Neuronal stem cell (in vitro differentiated cells): ENCODE measurements around the gene ACAA1.

Experiments used
- DNase-seq: peaks from one replicate; pipeline ENCODE4 v3.0.0-alpha.2; 2013; ENCODE audit warnings: low spot score
- H2AFZ ChIP-seq: one replicate; pipeline ENCODE4 v1.6.1; 2013; ENCODE audit warnings: mild to moderate bottlenecking, low read length, inconsistent platforms
- H2AK5ac ChIP-seq: 2 replicates; pipeline ENCODE4 v1.6.1; 2013; ENCODE audit warnings: low read depth, mild to moderate bottlenecking, inconsistent platforms, low read length, moderate library complexity, mixed read lengths
- H2BK120ac ChIP-seq: 2 replicates; pipeline ENCODE4 v1.6.1; 2013; ENCODE audit warnings: low read depth, mild to moderate bottlenecking, inconsistent platforms, low read length, moderate library complexity, mixed read lengths
- H2BK12ac ChIP-seq: one replicate; pipeline ENCODE4 v1.6.1; 2013; ENCODE audit warnings: low read length, inconsistent platforms
- H2BK15ac ChIP-seq: 2 replicates; pipeline ENCODE4 v1.6.1; 2013; ENCODE audit warnings: mild to moderate bottlenecking, low read length, inconsistent platforms, mixed read lengths
- H2BK5ac ChIP-seq: one replicate; pipeline ENCODE4 v1.6.1; 2013; ENCODE audit warnings: inconsistent platforms, mild to moderate bottlenecking, low read length, moderate library complexity
- H3K14ac ChIP-seq: one replicate; pipeline ENCODE4 v1.6.1; 2013; ENCODE audit warnings: low read length, inconsistent platforms
- H3K18ac ChIP-seq: 2 replicates; pipeline ENCODE4 v1.6.1; 2013; ENCODE audit warnings: low read length, inconsistent platforms
- H3K23ac ChIP-seq: 2 replicates; pipeline ENCODE4 v1.6.1; 2013; ENCODE audit warnings: low read depth, mild to moderate bottlenecking, mixed read lengths, low read length, inconsistent platforms; ENCODE audit not compliant: poor library complexity
- H3K27ac ChIP-seq: replicated peaks from 3 replicates; pipeline ENCODE4 v1.5.1; 2013; ENCODE audit warnings: low read length, inconsistent platforms
- H3K27me3 ChIP-seq, 3 experiments: 2 replicates each; pipeline ENCODE4 v1.6.1; 2013; ENCODE audit warnings: low read length in 3 of 3, mild to moderate bottlenecking in 2 of 3, inconsistent platforms in 1 of 3, low read depth in 1 of 3, mixed read lengths in 1 of 3, moderate library complexity in 1 of 3; ENCODE audit not compliant: control insufficient read depth in 3 of 3, insufficient read depth in 3 of 3
- H3K36me3 ChIP-seq, 2 donors: replicated peaks in 1 of 2; 2 replicates each; pipeline ENCODE4 v1.6.1; 2013; ENCODE audit warnings: low read length in 2 of 2; ENCODE audit not compliant: control insufficient read depth in 2 of 2, insufficient read depth in 2 of 2
- H3K4ac ChIP-seq: 2 replicates; pipeline ENCODE4 v1.6.1; 2013; ENCODE audit warnings: inconsistent platforms, mild to moderate bottlenecking, low read length, moderate library complexity
- H3K4me1 ChIP-seq, 2 donors: 1 replicate in 1 of 2; 2 replicates in 1 of 2; pipeline ENCODE4 v1.6.1; 2013; ENCODE audit warnings: low read length in 2 of 2, low read depth in 1 of 2; ENCODE audit not compliant: control insufficient read depth in 2 of 2, insufficient read depth in 1 of 2
- H3K4me2 ChIP-seq: one replicate; pipeline ENCODE4 v1.6.1; 2013; ENCODE audit warnings: mild to moderate bottlenecking, low read length, inconsistent platforms; ENCODE audit not compliant: insufficient read depth, poor library complexity, severe bottlenecking
- H3K4me3 ChIP-seq, 2 donors: 2 replicates each; pipeline ENCODE4 v1.5.1; 2013; ENCODE audit warnings: low read length in 2 of 2, mild to moderate bottlenecking in 2 of 2, inconsistent platforms in 1 of 2, moderate library complexity in 1 of 2
- H3K79me1 ChIP-seq: one replicate; pipeline ENCODE4 v1.6.1; 2013; ENCODE audit warnings: low read depth, mild to moderate bottlenecking, inconsistent platforms, low read length, moderate library complexity
- H3K9ac ChIP-seq: one replicate; pipeline ENCODE4 v1.6.1; 2013; ENCODE audit warnings: mild to moderate bottlenecking, low read depth, low read length, inconsistent platforms; ENCODE audit not compliant: poor library complexity
- H3K9me3 ChIP-seq, 2 donors: replicated peaks in 1 of 2; 2 replicates each; pipeline versions ENCODE3 to v1.6.1; 2013; ENCODE audit warnings: low read length in 2 of 2, mild to moderate bottlenecking in 2 of 2, inconsistent platforms in 1 of 2, low read depth in 1 of 2, mixed read lengths in 1 of 2, moderate library complexity in 1 of 2; ENCODE audit not compliant: control insufficient read depth in 2 of 2, insufficient read depth in 1 of 2
- H4K8ac ChIP-seq: one replicate; pipeline ENCODE4 v1.6.1; 2013; ENCODE audit warnings: low read depth, mild to moderate bottlenecking, inconsistent platforms, low read length, moderate library complexity
- H4K91ac ChIP-seq: one replicate; pipeline ENCODE4 v1.6.1; 2013; ENCODE audit warnings: low read length, low read depth, mild to moderate bottlenecking, inconsistent platforms; ENCODE audit not compliant: poor library complexity
- WGBS, 2 donors: extraction: QIAGEN DNeasy Blood & Tissue Kit; methylation state at CpG; one replicate each; pipeline ENCODE4 v1.1.7; 2013; ENCODE audit warnings: missing lambda C conversion rate in 2 of 2, mixed read lengths in 1 of 2; ENCODE audit not compliant: insufficient read length in 2 of 2, insufficient replicate concordance in 1 of 2; ENCODE audit errors: extremely low coverage in 2 of 2; 5-methylcytosine and 5-hydroxymethylcytosine counted together

ACAA1 gene

GRCh38 chr3:38114052-38114874 lies 22.7 kb downstream of the ACAA1 start:
- Histone ChIP-seq H3K9ac (peak overlapping the region; percentile 53), H3K4ac (no peak overlapping the region), H2BK15ac (no peak overlapping the region), H3K79me1 (peaks cover 4% of the 10 kb centered on the region), H3K9me3 (peaks cover 0 to 2% of the 10 kb centered on the region in 2 donors), H3K14ac (peak overlapping the region; percentile 22), H2BK5ac (no peak overlapping the region), H3K27ac (no peak overlapping the region), H3K36me3 (peaks cover 12 to 17% of the 10 kb centered on the region in 2 donors), H2BK12ac (no peak overlapping the region), H3K18ac (no peak overlapping the region), H3K23ac (peak overlapping the region; percentile 25), H2BK120ac (no peak overlapping the region), H4K8ac (no peak overlapping the region), H2AFZ (no peak overlapping the region), H4K91ac (no peak overlapping the region), H3K27me3 (peaks cover 0 to 2% (median 0%) of the 10 kb centered on the region in 3 experiments), H3K4me1 (no peaks in the 10 kb centered on the region), H2AK5ac (no peak overlapping the region), H3K4me3 (peak overlapping the region in 1 of 2 donors; percentile 22), H3K4me2 (no peak overlapping the region)
- no CpG with 5 or more reads among the region's 13 CpGs for WGBS, 2 donors
- no peak for DNase-seq

GRCh38 chr3:38112378-38112761 lies 24.6 kb downstream of the ACAA1 start:
- H3K14ac ChIP-seq = no peak overlapping the region
- H3K4me2 ChIP-seq = no peak overlapping the region
- no peak overlapping the region for H2AFZ ChIP-seq
- H3K23ac ChIP-seq = no peak overlapping the region
- peaks cover 0 to 2% of the 10 kb centered on the region in 2 donors for H3K9me3 ChIP-seq
- H2AK5ac ChIP-seq = no peak overlapping the region
- no peak overlapping the region for H4K8ac ChIP-seq
- WGBS, 2 donors = no CpG with 5 or more reads among the region's 7 CpGs
- DNase-seq = no peak
- H3K4me3 ChIP-seq = no peak overlapping the region
- peaks cover 8% of the 10 kb centered on the region for H3K79me1 ChIP-seq
- H2BK15ac ChIP-seq = no peak overlapping the region
- H4K91ac ChIP-seq = no peak overlapping the region
- no peaks in the 10 kb centered on the region for H3K4me1 ChIP-seq
- peak overlapping the region; percentile 29 for H2BK5ac ChIP-seq
- no peak overlapping the region for H3K9ac ChIP-seq
- peaks cover 0 to 13% of the 10 kb centered on the region in 2 donors for H3K36me3 ChIP-seq
- no peak overlapping the region for H2BK120ac ChIP-seq
- no peak overlapping the region for H3K27ac ChIP-seq
- no peak overlapping the region for H3K4ac ChIP-seq
- no peak overlapping the region for H2BK12ac ChIP-seq
- peaks cover 0 to 2% (median 0%) of the 10 kb centered on the region in 3 experiments for H3K27me3 ChIP-seq
- no peak overlapping the region for H3K18ac ChIP-seq

- no CpG with 5 or more reads among the region's 16 CpGs for WGBS, 2 donors
- no peak overlapping the region for H3K23ac ChIP-seq
- H2AK5ac ChIP-seq = no peak overlapping the region
- no peaks in the 10 kb centered on the region for H3K4me1 ChIP-seq
- H2BK5ac ChIP-seq = peak overlapping the region; percentile 29
- no peak overlapping the region for H3K9ac ChIP-seq
- peaks cover 0 to 2% of the 10 kb centered on the region in 2 donors for H3K9me3 ChIP-seq
- H3K27me3 ChIP-seq = peaks cover 0 to 2% (median 0%) of the 10 kb centered on the region in 3 experiments
- H3K36me3 ChIP-seq = peaks cover 0 to 11% of the 10 kb centered on the region in 2 donors
- H3K27ac ChIP-seq = no peak overlapping the region
- H4K8ac ChIP-seq = no peak overlapping the region
- H3K4me3 ChIP-seq = peak overlapping the region in 1 of 2 donors; percentile 25
- no peak overlapping the region for H2BK120ac ChIP-seq
- H3K4me2 ChIP-seq = no peak overlapping the region
- H3K4ac ChIP-seq = no peak overlapping the region
- no peak overlapping the region for H2AFZ ChIP-seq
- H3K18ac ChIP-seq = peak overlapping the region; percentile 4
- H4K91ac ChIP-seq = no peak overlapping the region
- no peak overlapping the region for H2BK15ac ChIP-seq
- DNase-seq = no peak
- H3K14ac ChIP-seq = no peak overlapping the region
- H2BK12ac ChIP-seq = no peak overlapping the region
- H3K79me1 ChIP-seq = peaks cover 8% of the 10 kb centered on the region
Measured at GRCh38 chr3:38111696-38112377, 25.1 kb downstream of the ACAA1 start.

GRCh38 chr3:38111201-38111600 lies 25.7 kb downstream of the ACAA1 start:
- Histone ChIP-seq H3K79me1 (peaks cover 8% of the 10 kb centered on the region), H3K23ac (no peak overlapping the region), H3K9me3 (peaks cover 0 to 2% of the 10 kb centered on the region in 2 donors), H3K27ac (no peak overlapping the region), H2AFZ (no peak overlapping the region), H3K4me3 (peak overlapping the region in 1 of 2 donors; percentile 25), H3K4me1 (no peaks in the 10 kb centered on the region), H3K14ac (no peak overlapping the region), H3K36me3 (peaks cover 0 to 9% of the 10 kb centered on the region in 2 donors), H2AK5ac (no peak overlapping the region), H2BK12ac (no peak overlapping the region), H3K9ac (no peak overlapping the region), H3K18ac (no peak overlapping the region), H2BK120ac (no peak overlapping the region), H4K91ac (no peak overlapping the region), H3K27me3 (peaks cover 0 to 2% (median 0%) of the 10 kb centered on the region in 3 experiments), H3K4me2 (no peak overlapping the region), H4K8ac (no peak overlapping the region), H2BK15ac (no peak overlapping the region), H3K4ac (no peak overlapping the region), H2BK5ac (peak overlapping the region; percentile 29)
- no CpG with 5 or more reads among the region's 4 CpGs for WGBS, 2 donors
- no peak for DNase-seq
